IPS-11a (cell line): Measurements from ENCODE around the gene CSMD2.

Source experiments
- H3K4me3 ChIP-seq: one replicate; pipeline ENCODE4 v1.5.1; 2013; ENCODE audit warnings: low read depth, low read length, control low read depth

The CSMD2 gene

DNA sequence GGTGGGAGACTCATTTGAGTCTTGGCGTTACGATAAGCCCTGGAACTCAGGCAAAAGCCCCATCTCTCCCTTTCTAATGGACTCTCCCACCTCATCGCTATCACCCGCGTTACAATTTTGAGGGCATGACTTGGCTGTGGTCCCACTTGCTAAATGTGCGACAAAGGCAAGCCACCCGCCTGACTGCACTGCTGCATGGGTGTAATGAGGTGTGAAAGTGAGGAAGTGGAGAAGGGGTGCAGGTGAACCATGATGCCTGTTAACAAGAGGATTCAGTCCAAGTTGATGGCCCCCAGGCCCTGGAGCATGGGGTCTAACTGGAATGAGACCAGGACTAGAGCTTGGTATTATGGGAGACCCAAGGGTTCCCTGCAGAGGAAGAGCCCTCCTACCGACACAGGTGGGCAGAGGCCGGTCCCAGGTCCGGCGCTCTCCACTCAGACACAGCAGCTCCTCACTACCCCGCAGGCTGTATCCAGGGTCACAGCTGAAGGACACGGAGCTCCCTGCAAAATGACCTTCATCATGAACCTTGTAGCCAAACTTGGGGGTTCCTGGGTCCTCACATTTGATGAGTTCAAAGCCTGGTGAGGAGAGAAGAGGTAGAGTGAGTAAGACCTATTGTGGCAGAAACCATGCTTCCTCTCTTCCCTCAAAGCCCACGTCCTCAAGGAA, 466.5 kb downstream of the CSMD2 start:
- H3K4me3 ChIP-seq, result no peak overlapping the region

DNA sequence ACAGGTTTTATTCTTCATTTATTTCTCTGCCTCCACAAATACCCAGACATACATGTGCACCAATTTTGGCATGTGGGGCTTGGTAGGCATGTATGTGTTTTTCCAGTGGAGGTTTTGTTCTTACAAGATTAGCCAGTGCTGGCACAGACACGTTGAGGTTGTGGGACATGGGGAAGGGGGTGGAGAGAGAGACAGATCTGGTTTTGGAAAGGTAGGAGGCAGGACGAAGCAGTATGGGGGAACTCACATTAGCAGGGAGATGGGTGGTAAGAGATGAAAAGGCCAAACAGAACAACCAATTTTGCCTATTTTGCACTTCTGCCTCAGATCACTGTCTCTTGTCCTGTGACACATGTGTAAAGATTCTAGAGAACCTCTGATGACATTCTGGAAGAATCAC, 467.2 kb downstream of the CSMD2 start:
- no peak overlapping the region for H3K4me3 ChIP-seq

DNA sequence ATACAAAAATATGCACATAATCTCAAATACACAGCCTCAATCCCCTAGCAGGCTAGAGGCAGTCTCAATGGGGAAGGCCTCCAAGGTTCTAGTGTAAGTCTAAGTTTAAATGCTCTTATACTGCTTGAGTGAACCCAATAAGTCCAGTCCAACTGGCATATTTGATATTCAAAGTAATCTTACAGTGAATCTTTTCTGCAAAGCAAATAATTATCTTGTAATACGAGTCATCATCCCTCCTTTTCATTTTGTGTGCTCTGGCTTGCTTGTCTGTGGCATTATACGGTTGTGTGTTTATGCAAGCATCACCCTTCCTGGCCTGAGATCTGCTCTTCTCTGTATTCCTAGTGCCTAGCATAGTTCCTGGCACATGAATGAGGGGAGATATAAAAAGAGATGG, 468.1 kb downstream of the CSMD2 start:
- H3K4me3 ChIP-seq, result no peak overlapping the region

DNA sequence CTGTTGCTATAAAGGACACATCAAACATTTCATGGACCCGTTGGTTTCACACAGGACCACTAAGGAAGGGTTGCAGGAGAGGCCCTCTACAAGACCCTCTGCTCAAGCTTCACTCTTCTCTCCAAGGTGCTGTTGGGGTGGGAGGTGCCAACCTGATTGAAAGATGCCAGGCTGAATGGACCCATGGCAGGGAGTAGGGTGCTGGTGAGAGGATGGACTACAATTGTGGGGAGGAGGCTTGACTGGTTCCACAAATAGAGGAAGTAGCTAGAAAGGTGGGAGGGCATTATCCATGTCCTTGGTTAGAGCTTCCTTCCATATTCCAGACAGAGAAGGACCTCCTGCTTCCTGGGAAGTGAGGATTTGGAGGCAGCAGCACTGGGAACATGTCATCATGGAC, 468.7 kb downstream of the CSMD2 start:
- H3K4me3 ChIP-seq, result no peak overlapping the region

DNA sequence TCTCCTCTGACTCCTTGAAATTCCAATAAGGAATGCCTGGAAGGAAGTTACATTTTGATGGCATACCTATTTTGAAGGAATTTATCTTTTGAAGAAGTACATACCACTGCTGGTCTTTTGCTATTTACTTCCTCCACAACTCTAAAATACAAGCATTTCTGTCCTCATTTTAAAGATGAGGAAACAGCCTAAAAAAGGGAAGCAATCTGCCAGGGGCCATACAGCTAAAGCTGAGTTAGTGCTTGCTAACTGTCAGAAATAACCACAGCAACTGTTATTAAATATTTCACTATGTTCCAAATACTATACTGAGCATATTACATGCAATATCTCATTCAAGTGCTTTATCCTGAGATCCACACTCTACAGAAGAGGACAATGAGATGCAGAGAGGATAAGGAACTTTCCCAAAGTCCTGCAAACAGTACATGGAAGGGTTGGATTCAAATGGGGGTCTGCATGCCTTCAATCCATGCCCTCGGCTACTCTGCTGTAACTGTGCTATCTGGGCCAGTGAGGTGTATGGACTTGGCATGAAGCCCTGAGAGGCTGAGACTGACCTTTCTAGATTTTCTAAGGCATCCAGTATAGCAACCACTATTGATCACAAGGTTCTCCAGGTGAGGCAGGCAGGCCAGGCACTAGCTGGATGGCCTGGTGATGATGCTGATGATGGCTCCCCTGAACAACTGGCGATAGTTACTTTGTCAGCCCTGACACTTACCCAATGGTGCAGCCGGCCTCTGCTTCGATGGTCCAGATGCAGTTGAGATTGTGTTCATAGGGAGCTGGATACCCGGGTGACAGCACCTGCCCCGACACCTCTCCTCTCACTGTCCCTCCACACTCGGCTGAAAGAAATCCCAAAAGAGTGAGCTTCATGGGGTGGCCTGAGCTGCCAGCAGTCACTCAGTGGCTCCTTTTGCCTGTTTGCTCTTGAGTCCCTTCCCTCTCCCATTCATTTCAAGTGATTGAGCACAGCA, 472.5 kb downstream of the CSMD2 start:
- no peak overlapping the region for H3K4me3 ChIP-seq

DNA sequence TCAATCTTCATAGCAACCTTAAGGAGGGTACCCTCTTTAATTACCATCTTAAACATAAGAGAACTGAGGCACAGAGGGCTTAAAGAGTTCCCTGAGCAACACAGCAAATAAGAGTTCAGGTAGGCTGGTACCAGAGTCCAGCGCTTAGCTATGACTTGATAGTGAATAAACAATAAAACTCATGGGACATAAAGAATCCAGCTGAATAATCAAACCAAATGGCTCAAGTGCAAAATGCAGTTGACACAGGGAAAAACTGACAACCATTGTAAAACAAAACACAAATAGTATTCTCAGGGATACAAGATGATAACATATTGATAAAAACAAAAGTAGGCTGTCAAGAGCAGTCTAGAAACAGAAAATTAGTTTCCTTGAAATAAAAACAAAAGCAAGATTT, 478.0 kb downstream of the CSMD2 start:
- no peak overlapping the region for H3K4me3 ChIP-seq

DNA sequence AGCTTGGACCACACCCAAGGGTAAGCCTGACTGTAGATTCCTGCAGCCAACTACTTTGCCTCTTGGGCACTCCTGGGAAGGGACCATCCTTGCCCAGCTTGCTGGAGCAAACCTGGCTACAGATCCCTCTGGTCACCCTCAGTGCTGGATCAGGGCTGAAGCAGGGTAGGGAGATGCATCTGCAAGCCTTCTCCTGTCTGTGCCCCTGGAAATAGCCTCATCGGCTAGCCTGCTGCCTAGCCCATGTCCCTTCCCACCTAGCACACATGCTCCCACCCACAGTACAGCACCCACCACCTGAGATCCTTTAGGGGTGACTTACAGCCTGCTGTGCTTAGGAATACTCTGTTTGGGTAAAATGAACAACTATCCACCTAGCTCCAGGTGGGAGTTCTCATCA, 478.5 kb downstream of the CSMD2 start:
- no peak overlapping the region for H3K4me3 ChIP-seq

DNA sequence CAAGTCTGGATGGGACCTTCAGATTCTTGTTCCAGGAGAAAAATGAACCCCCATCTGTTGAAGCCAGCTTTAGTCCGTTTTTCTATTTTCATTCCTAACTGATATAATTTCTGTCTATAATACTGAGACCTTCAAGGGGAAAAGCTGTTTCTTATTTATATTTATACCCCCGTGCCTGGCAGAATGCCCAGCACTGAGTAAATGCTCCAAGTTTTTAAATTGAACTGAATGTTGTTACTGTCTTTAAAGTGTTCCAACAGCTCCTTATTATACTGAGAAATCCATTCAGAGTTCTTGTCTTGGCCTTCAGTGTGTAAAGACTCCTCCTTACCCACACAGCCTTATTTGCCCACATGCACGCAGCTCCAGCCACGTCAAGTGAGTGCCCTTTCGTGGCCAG, 479.8 kb downstream of the CSMD2 start:
- H3K4me3 ChIP-seq, result no peak overlapping the region

DNA sequence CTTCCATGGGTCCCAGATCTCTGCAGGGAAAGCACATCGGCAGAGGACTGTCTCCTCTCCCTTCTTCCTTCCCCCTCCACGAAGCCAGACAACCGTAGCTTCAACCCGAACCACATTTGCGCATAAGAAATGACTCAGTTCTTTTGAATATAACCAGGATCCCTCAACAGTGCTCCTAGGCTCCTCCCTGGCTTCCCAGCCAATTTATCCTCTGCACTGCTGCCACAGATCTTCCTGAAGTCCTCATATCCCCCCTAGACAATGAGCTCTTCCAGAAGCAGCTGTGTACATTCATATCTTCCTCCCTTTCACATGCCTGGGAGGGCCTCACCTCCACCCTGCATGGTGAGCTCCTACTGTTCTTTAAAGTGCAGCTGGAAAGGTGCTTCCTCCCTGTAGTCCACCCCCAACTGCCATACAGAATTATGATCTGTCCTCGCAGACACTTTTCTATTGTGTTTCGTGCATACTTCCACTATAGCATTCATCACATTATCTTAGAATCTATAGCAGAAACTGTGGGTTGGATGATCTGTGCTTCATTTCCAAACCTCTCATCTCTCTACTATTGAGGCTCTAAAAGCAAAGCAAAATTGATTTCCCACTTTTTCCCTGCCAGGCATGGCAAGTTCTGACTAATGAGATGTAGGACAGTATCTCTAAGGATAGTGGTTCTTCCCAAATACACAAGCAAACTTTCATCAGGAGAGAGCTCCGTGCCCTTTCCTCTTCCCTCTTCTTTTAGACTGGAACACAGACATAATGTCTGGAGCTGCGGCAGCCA, 480.4 kb downstream of the CSMD2 start:
- H3K4me3 ChIP-seq, result no peak overlapping the region

DNA sequence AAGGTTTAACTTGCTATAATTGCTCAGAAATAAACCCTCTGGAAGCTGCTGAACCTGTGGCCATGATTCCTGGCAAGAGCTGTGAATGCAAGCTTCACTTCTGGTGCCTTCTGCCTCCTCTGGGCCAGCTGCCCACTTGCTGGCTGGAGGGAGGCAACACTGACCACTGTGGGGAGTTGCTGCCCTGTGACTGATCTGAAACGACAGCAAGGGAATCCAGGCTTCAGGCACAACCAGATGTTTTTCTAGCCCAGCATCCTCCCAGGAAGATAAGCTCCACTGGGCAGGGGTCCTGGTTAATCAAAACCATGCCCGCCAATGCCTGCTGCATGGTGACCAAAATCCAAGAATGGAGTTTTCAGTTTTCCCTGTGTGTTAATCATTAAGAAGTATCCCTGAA, 481.1 kb downstream of the CSMD2 start:
- H3K4me3 ChIP-seq, result no peak overlapping the region

DNA sequence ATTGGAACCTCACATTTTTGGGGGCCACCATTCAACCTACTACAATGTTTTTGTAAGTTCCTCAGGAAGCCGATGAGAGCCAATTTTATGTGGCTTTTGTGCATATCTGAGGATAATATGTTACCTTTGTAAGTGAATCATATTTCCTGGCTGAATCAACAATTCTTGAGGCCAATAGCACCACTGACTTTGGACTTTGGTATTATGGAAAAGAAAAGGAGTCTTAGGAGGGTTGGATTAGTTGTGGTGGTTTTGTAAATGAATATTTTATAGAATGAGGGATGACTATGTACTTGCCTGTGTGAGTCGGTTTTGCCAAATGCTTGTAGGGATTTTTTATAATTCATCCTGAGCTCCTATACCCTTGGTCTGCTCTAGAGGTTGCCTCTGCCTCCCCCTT, 482.7 kb downstream of the CSMD2 start:
- no peak overlapping the region for H3K4me3 ChIP-seq

DNA sequence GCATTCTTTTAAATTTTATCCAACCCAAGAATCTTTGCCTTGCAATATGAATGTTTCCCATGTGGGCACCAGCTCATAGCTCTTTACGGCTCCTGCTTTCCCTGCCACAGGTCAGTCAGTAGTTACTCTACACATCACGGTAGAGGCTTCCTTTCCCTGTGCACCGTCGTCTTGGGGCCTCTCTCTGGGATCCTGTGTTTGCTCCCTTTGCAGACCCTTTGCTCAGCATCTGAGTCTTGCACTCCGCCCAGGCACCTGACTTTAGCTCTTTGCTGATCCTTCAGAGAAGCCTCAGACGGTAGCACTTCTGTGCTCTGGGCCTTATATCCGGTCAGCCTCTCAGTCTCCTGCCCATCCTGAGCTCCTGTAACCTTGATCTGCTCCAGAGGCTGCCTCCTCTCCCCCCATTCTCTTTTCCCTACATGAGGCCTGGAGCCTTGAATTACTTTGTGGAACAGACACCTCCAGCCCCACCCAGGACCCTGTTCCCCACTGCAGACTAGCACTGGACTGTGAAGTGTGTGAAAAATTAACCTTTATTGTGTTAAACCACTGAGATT, 484.7 kb downstream of the CSMD2 start:
- H3K4me3 ChIP-seq, result no peak overlapping the region

DNA sequence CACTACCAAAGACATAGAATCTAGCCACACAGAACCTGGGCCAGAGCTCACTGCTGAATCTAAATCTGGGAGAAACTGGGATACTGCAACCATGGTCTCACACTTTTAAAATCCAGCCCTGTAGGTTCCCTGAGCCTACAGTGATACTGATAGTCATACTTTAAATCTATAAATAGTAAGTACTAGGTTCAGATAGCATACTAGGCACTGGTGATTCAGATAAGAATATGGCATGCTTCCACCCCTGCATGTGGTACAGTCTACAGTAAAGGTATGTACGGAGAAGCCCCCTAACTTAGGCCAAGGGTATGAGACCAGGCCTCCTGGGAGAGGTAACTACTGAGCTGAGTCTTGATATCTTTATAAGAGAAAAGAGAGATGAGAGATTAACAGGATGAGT, 494.5 kb downstream of the CSMD2 start:
- H3K4me3 ChIP-seq, result no peak overlapping the region

DNA sequence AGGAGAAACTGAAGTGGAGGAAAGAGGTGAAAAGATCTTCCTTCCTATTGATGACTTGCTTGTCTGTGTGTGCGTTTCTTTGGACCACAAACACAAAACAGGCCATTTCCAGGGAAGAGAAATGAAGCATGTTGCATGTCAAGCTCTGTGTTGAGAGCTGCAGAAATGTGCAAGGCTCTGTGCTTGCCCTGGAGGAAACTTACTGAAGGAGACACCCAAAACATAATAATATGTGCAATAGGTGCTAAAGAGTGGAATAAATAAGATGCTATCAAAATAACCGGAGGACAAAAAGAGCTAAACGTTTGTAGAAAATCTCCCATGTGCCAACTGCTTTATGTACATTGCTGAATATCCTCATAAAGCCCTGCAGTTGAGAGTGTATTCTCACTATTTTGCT, 496.3 kb downstream of the CSMD2 start:
- no peak overlapping the region for H3K4me3 ChIP-seq

DNA sequence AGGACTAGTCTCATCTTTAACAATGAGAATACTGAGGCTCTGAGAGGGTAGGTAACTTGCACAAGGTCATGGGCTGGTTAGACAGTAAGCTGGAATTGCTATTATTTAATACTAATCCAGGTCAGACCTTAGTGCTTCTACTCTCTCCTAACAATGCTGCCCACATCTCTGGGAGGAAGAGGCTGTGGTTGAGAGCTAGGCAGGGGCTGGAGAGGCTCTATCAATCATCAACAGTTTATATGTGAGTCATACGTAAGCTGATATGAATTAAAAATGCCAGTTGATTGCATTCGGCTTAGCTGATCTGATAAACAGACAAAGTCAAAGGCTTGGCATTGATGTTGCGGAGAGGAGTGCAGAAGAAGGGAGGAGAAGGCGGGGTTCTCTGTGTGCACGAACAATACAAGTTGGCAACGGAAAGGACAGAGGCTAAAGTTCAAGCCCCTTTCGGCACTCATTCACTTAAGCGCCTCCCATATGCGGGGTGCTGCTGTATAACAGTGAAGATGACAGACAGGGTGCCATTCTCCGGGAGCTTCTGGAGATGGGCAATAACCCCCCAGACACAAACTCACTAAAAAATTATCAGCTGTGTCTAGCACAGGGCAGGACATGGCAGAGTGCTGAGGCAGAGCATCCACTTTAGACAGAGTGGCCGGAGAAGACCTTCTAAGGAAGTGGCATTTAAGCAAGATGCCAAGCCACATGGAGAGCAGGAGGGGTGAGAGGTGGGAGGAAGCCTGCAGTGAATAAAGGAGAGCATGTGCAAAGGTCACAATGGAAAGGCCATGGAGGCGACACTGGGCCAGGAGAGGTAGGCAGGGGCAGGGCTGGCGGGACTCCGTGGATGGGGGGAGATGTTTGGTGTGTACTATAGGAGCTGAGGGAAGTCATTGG, 497.4 kb downstream of the CSMD2 start:
- H3K4me3 ChIP-seq, result no peak overlapping the region

DNA sequence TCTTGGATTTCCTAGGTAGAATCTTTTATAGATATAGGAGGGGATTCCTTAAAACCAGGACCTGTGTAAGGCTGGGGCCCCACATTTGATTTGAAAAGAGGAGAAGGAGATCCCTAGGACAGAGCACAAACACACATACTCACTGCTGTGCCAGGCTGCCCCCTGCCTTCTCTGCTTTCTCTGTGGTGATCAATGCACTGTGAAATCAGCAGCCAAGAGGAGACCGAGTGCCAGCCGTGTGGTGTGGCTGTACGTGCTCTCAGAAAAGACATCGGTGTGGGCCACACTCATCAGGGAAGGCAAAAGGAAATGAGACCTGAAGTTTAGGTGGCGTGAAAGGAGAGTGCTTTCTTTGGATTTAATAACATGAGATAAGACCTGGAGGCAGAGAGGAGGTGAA, 498.4 kb downstream of the CSMD2 start:
- H3K4me3 ChIP-seq, result no peak overlapping the region

DNA sequence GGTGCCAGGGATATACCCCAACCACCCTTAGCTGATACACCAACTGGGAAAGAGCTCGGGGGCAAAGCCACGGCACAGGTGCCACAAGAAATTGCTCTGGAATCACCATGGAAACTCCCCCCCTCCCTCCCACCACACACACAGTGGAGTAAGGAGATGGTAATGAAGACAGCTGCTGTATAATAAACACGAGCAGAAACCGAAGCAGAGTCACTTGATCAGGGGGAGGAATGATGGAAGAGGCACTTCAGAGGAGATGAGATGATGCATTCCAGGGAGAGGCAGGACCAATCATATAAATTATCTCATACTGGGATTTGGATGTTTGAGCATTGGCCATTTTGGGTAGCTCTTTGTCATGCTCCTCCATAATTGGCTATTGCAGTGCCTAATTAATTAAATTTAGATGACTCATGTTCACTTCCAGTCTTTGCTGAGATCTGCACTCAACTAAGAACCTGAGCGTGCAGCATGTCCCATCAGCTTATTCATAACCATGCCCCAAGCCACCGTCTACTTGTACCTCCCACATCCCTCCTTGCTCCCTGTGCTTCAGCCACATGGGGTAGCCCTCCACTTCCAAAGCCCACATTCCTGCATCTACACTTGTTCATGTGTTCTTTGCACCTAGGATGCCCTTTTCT, 503.1 kb downstream of the CSMD2 start:
- H3K4me3 ChIP-seq, result no peak overlapping the region

DNA sequence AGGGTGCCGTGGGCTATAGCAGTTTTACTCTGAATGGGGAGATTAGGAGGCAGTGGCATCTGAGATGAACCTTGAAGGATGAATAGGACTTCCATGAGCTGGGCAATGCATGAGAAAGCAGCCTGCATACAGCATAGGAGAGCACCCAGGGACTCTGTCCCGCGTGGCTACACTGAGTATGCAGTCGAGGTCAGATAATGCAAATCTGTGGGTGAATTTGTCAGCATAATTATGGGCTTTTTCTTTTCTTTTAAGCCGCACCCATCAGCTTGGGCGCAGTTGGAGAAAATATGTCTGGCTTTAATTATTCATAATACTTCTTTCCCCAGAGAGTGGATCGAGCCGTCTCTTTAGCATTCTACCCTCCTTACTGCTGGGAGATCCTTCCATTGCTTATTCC, 504.1 kb downstream of the CSMD2 start:
- H3K4me3 ChIP-seq, result no peak overlapping the region

DNA sequence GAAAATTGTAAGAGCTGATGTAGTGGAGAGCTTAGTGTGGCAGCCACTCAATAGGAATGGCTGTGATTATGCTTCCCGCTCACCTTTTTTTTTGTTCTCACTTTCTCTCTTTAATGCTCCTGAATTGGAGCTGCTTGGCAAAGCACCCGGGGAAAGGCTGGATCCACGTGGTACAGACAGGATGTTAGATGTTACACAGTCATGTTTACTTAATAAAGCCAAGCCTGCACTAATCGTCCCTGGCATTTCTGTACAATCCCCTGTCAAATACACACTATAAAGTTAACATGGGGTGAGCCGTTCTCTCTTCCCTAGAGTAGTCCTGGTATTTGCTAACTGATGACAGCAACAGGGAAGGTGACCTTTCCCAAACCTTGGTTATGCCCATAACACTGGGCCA, 504.8 kb downstream of the CSMD2 start:
- no peak overlapping the region for H3K4me3 ChIP-seq

DNA sequence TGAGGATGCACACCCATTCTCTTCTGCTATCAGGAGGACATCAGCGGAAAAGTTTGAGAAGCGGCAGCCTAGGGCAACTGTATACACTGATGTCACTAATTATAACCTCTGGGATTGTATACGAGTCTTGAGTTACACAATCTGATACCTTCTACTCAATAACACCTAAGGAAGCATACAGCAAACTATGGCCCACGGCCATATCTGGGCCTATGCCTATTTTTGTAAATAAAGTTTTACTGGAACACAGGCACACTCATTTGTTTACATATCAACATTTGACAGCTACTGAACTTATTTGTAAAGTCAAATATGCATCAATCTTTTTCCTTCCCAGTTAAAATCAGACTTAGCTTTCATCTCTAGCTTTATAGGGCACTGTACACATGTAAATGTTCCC, 505.4 kb downstream of the CSMD2 start:
- no peak overlapping the region for H3K4me3 ChIP-seq
